T-helper 1 cell treated with Interleukin-12 subunit alpha and Interleukin-12 subunit beta and Interleukin-4 antibody, amounts not matched to agents 30 μg/mL and 1 μg/mL, for 36 hours (primary cell): ENCODE results near the gene EEIG2.

Experiments used
- H3K27ac Mint-ChIP-seq: one replicate; pipeline ENCODE4 v1.8.0; 2021; ENCODE audit warnings: mild to moderate bottlenecking, mixed read lengths
- H3K27me3 Mint-ChIP-seq: one replicate; pipeline ENCODE4 v1.8.0; 2021; ENCODE audit warnings: low read depth, mixed read lengths
- H3K36me3 Mint-ChIP-seq: one replicate; pipeline ENCODE4 v1.8.0; 2021; ENCODE audit warnings: low read depth, mixed read lengths
- H3K4me1 Mint-ChIP-seq: one replicate; pipeline ENCODE4 v1.8.0; 2021; ENCODE audit warnings: low read depth, mixed read lengths
- H3K4me3 Mint-ChIP-seq: one replicate; pipeline ENCODE4 v1.8.0; 2021; ENCODE audit warnings: mild to moderate bottlenecking, moderate library complexity, mixed read lengths
- H3K9me3 Mint-ChIP-seq: one replicate; pipeline ENCODE4 v1.8.0; 2021; ENCODE audit warnings: mixed read lengths

The EEIG2 gene

DNA sequence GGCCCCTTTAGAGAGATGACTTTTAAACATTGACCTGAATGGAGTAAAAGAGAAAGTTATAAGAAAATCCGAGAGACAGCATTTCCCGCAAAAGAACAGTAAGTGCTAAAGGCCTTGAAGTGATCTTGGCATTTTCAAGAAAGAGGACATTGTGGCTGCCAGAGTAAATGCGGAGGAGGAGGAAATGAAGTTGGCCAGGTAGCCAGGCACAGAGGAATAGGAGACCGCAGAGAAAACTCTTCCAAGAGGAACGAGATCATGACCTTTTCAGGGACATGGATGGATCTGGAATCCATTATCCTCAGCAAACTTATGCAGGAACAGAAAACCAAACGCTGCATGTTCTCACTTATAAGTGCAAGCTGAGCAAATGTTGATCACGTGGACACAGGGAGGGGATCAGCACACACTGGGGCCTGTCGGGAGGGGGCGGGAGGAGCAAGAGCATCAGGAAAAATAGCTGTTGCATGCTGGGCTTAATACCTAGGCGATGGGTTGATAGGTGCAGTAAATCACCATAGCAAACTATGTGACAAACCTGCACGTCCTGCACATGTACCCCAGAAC, 49.7 kb downstream of the EEIG2 start:
- no peaks in the 10 kb centered on the region for H3K27me3 Mint-ChIP-seq
- H3K36me3 Mint-ChIP-seq = peaks cover 11% of the 10 kb centered on the region
- H3K4me3 Mint-ChIP-seq = no peak overlapping the region
- peaks cover 2% of the 10 kb centered on the region for H3K4me1 Mint-ChIP-seq
- no peaks in the 10 kb centered on the region for H3K9me3 Mint-ChIP-seq
- H3K27ac Mint-ChIP-seq = no peak overlapping the region
